NOMO-1 (cell line): ENCODE results near the gene PIPOX.

Source experiments
- DNase-seq, 2 experiments: peaks; one replicate each; lab custom pipeline; 2025; ENCODE audit not compliant: unreplicated experiment in 2 of 2; lab: John Stamatoyannopoulos, UW

The PIPOX gene

DNA sequence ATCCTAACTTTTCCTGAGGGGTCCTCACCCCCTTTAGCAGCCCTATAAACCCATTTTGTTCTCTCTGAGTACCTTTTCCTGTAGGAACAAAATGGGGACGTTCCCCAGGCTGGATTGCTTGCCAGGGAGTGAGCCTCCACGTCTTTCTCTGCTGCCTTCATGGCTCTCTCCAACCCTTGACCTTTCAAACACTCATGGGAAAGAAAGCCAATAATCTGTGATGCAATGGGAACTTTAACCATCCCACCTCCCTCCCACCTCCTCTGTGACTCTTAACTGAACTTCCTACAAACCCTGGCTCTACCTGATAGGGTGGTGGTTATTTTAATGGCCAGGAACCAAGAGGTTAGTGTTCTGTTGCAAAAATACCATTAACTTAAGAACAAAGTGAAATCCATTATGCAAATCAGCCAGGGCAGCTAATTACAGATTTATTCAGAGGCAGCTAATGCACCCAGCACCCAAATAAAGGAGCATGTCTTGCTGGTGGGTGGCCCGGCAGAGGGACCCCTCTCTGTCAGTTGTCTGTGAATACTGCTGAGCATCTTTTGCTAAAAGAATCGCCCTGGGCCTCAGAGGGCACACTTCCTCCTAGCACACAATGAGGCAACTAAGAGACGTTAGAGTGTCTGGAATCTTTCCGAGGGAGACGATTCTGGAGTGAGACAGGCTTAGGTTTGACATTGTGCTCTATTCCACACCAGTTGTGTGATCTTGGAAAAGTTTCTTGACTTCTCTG is 3.0 kb downstream of the PIPOX start:
- peak; percentile 8 to 46 for DNase-seq

DNA sequence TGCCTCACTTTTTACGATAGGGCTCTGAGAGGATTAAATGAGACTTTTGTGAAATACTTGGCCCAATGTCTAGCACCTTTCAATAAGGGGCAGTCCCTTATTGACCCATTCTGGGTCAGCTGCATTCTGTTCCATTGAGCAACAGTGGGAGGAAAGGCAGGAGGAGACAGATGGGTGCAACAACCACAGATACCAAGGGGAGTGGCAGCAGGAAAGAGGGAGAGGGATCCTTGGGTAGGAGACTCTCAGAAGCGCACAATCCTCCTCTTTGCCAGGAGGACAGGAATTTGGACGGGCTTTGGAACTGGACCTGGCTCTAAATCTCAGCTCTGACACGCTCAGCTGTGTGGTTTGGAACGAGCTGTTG is 3.5 kb downstream of the PIPOX start:
- no peak for DNase-seq

DNA sequence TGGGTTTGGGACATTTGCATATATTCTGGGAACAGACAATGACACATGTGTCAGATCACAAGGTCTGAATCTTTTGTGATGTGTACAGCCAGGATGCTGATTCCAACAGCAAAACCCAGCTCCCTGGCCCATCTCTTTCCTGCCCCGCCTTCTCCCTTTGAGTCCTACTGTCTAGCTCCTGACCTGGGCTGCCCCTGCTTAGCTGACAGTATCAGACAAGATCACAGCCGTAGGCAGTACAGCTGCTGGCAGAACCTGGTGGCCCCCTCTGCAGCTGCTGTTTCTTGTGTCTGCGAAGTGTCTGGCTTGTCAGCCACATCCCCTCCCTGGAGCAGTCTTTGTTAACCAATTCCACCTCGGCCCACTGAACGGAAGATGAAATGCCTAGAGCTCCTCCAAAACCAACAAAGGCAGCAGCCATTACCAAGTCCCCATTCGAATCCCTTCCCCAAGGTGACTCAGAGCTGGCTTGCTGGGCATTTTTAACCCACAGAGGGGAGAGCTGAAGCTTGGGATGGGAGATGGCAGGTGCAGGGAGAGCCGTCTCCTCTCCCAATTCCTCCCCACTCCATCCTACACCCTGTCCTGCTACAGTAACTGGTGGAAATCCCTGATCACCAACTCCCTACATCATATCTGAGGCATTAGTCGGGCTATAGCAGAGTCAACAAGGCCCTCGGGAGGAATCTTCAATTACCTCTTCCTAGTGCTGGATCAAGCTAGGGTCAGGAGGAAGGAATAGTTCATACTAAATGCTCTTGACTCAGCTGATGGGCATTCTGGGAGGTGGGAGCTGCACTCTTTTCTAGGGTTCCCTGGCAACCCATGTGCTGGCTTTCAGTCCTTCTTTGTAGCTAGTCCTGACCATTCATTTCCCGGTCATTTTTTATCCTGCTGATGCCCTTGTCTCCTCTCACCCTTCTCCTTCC is 5.8 kb downstream of the PIPOX start:
- DNase-seq = no peak

DNA sequence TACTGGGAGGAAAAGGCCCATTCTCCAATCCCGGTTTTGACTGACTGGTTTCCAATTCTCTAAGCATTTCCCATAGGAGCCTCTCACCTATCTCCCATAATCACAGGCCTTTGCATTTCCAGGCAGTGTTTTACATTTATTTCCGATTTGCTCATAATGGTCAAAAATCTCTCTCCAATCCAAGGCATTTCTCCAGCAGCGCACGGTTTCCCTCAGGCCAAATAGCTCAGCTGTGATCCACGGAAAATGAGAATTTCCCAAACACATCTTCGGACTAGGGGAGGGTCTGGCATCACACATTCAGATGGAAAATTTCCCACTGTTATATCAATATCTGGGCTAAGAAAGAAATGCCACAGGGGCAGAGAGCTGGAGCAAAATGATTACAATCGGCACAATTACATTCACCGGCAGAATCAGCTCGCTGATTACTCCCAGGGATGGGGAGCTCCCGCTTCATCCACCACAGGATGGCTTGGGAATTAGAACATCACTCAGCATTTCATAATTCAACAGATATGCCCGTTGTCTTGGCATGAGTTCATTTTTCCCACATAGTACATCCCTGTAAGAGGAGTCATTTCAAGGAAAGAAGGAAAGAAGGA is 6.7 kb downstream of the PIPOX start:
- no peak for DNase-seq

DNA sequence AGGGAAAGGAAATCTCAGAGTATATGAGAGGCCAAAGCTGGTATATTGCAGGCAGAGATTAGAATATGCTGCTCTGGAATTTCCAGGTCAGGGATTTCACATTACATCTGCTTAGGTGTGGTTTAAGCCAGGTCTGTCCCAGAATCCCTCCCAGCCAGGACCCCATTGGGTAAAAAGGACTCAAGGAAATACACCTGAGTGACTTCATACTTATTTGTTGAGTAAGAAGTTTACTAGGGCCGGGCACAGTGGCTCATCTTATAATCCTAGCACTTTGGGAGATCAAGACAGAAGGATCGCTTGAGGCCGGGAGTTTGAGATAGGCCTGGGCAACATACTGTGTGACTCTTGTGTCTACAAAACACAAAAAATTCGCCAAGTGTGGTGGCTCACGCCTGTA is 7.2 kb downstream of the PIPOX start:
- no peak for DNase-seq

DNA sequence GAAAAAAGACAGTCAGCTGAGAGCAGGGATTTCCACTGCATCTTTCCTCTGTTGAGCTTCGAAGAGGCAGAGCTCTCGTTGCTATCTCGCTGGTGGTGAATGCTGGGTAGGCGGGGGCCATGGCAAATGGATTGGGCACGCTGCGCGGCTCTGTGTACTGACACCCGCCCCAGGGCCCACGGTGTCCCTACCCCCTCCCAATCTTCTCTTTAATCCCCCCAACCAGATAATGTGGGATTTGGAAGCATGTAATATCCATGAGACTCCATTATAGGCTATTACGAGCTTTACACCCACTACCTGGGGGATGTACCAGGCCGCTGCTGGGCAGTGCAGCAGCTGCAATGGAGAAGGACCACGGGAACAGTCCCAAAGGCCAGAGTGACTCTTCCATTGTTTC is 8.3 kb downstream of the PIPOX start:
- DNase-seq = no peak

DNA sequence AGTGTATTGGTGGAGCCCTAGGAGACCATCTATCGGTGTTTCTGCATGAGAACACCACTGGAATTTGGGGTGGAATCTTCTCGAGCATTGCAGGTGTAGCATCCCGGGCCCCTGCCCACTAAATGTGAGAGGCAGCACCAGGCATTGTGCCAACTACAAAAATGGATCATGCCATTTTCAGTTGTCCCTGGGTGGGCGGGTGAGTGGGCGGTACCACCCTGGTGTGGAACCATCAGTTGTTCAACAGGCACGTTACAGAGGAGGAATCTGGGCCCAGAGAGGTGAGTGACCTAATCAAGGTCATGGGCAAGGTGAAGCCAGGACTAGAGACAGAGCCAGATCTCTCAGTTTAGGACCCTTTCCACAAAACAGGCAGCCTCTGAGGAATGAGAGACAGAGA is 8.8 kb downstream of the PIPOX start:
- no peak for DNase-seq

DNA sequence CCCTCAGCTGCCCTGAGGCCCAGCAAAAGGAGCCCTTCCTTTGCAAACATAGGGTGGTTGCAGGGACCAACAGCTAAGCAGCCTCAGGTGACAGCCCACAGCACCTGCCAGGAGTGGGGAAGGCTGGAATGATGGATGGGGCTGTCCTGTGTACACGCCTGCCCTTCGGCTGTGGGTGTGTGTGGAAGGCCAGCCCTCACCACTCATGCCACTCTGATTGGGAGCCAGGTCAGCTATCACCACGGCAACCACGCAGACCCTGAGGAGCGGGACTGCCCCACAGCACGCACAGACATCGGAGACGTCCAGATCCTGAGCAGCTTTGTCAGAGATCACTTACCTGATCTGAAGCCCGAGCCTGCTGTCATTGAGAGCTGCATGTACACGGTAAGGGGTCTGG is 11.9 kb downstream of the PIPOX start:
- no peak for DNase-seq

DNA sequence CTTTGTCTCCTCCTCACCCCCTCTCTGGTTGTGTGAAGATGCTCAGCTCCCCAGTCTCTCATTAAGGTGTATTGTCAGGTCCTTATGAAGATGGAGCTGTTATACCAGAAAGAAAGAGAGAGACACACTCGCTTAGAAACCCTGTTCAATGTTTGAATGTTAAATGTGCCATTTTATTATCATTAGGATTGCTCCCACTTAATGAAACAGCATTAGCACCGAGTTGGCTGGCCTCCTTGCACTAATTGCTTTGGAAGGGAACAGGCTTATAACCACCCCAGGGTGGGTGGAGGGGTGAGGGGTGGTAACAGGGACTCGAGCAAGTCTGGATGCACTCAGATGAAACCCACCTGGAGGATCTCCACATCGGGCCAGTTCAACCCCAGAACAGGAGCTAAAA is 14.4 kb downstream of the PIPOX start:
- no peak for DNase-seq

DNA sequence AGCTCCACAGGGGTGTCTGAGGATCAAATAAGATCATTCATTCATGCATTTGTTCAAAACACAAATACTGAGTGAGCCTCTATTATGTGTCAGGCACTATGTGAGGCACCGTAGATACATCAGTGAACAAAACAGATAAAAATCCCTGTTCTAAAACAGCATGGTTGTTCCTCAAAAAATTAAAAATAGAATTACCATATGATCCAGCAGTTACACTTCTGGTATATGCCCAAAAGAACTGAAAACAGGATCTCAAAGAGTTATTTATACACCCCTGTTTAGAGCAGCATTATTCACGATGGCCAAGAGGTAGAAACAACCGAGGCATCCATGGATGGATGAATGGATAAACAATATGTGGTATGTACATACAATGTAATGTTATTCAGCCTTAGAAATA is 15.4 kb downstream of the PIPOX start:
- DNase-seq = no peak

DNA sequence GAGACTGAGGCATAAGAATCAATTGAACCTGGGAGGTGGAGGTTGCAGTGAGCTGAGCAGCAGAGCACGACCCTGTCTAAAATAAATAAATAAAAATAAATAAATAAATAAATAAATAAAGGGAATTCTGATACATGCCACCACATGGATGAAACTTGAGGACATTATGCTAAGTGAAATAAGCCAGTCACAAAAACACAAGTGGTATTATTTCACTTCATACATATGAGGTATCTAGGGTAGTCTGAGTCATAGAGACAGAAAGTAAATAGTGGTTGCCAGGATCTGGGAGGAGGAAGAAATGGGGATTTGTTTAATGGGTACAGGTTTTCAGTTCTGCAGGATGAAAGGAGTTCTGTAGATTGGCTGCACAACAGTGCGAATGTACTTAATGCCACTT is 16.3 kb downstream of the PIPOX start:
- no peak for DNase-seq

DNA sequence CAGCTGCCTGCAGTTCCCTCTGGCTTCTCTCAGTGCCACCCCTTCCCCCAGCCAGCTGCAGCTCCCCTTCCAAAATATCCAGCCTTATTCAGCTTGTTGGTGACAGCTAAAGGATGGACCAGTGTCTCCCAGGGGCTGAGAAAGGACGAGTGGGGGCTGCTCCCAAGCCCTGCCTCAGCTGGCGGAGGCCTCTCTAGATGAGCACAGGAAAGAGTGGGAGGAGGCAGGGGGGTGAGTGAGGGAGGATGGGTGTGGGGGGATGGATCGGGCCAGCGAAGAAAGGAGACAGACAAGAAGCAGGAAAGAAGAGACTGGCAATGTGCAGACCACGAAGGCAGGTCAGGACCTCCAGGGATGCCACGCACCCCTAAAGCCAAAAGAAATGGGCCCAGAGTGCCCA is 17.5 kb downstream of the PIPOX start:
- no peak for DNase-seq

DNA sequence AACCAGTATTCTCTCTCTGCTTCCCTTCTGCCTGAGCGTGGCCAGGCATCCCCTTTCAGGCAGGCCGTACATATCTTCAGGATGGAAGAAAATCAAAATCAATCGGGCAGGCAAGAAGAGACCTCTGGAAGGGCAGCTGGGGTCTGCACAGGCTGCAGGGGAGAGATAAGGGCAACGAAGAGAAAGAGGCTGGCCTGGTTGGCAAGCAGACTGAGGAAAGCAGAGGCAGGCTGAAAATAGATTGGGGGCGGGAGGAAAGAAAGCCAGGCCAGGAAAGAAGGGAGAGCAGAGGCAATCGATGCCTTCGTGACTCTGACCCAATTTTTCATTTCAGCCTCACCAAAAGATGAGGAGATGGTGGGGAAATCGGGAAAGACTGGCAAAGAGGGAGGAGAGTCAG is 18.1 kb downstream of the PIPOX start:
- DNase-seq = no peak

DNA sequence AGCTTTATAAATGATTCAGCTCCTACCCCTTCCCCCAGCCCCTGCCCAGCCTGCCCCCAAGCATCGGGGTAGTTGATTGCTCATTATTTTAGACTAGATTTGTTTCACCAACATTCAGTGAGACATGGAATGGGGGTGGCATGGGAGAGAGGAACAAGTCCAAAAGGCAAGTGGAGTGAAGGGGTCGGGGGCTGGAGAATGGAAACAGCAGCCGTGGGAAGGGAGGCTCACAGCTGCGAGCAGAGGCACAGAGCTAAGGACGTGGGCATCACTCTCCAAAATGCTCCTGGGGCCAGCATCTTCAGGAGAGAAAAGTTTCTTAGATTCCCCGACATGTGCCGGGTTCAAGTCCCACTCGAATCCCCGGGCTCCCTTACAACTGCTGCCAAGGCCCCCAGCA is 19.3 kb downstream of the PIPOX start:
- no peak for DNase-seq

DNA sequence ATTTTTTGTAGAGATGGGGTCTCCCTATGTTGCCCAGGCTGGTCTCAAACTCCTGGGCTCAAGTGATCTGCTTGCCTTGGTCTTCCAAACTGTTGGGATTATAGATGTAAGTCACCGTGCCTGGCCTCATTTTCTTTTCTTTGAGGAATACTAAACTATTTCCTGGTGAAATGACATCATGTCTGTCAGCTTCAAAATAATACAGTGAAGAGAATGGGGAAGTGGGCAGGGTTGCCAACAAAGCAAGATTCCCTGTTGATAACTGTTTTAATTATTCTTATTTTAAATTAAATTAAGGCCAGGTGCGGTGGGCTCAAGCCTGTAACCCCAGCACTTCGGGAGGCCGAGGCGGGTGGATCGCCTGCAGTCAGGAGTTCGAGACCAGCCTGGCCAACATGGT is 21.1 kb downstream of the PIPOX start:
- no peak for DNase-seq

DNA sequence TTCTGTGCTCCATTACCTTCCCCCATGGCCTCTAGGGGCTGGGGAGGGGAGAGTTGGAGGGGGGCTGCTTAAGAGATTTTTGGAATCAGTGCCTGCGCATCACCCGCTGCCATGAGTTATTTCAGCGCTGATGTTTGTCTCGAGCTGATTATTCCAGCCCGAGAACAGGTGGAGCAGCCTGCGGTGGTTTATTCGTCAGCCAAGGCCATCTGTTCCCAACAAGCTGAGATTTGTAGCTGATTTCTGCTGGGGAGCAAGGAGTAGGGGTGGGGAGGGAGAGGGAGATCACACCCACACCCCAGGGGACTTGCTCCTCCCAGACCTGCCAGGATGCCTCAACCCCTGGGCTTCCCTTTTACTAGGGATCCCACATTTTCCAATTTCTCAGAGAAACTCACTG is 23.1 kb downstream of the PIPOX start:
- DNase-seq = no peak

DNA sequence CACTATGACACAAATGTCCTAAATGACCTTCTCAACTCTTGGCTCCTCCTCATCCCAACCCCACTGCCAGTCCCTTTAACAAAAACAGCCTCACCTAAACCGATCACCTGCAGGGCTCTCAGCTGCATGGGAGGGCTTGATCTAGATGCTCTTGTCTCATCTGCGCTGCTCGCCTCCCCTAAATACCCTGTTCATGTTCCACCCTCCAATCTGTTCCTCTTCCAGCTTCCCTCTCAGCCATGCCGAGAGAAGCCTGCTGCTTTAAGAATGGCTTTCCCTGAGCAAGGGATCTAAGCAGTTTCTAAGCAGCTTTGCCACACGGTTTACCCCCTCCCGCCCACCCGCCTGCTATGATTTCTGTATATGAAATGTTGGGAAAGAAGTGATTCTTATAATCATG is 23.7 kb downstream of the PIPOX start:
- DNase-seq = no peak

DNA sequence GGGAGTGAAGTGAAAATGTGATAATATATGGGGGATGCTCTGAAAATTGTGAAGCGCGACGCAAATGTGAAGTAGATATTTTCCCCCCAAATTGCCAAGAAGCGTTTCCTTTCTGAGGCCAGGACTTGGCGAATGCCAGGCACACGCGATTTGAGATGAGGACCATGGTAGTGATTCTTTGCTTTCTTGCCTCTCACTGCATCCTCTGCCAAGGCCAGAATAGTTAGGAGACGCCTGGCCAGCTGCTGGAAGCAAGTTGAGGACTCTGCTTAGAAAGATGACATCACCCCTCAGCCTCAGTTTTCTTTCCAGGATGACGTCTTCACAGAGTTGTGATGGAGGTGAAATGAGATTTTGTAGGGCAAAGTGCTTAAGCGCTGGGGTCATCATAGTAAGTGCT is 25.9 kb downstream of the PIPOX start:
- DNase-seq = no peak

DNA sequence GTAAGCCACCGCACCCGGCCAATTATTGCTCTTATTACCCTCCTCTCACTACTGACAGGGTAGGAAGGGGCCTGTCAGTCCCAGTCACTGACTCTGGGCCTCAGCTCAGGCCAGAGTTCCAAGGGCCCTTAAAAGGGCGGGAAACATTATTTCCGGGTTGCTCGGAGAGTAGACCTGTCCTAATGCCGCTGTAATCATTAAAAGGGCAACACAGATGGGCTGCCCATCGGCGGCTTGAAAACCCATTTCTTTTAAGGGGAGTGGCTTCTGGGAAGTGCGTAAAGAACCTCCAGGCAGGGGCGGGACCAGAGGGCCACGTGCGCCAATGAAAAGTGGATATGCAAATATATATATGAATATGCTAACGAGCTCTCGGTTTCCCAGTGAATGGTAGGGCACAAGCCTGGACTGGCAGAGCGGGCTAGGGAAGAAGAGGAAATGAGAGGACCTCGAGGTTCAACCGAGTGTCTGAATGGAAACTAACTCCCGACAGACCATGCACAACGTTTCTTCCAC is 26.6 kb downstream of the PIPOX start:
- DNase-seq = peak; percentile 47 to 57

DNA sequence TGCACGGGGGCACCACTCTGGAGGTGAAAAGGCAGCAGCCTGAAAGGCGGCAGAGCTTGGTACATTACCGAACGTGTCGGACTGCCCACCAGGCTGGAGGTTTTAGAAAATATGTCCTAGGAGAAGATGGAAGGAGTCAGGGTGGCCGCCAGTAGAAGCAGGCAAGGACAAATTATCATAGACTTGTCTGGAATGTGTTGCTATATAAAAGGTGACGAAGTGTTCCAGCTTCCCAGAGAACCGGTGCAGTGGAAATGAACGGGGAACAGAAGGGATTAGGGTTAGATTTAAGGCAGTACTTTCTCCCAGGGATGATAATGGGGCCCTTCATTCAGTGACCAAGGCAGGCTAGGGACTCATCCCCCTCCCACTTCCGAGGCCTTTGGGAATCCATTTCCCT is 27.4 kb downstream of the PIPOX start:
- DNase-seq = no peak

DNA sequence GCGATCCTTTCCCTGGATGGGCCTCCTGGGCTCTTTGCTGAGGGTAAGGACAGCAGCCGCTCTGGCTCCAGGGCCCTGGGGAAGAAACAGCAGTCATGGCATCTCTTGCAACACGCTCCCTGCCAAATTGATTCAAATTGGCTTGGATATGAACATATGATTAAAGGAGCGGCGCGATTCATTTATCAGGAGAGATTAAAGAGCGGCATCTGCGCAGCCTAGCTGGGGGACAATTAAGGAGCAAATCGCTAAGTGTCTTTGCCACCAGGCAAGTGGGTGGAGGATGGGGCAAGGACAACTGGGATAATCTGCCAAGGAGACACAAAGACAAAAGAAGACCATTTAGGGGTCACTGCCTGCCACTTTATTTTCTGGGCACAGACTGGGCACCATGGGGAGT is 27.8 kb downstream of the PIPOX start:
- no peak for DNase-seq

DNA sequence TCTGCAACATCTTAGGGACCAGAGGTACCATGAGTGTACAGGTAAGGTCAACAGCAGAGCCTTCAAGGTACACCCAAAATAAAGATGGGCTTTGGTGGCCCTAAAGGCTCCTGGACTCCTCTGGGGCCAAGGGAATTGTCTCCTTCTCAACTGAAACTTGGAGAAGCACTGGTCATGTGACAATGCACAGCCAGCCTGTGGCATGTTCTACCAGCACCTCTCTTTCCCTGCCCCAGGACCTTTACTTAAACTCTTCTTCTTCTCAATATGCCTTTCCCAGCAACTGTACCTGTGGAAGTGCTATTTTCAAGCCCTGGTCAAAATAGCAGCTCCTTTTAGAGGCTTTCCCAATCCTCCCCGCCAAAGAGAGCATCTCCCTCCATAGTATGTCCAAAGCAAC is 28.4 kb downstream of the PIPOX start:
- no peak for DNase-seq
